AG08395 (cell line): ENCODE measurements around the gene LILRA6.
"Not testable (repeated sequence)": the region's sequence is repeated elsewhere in the genome, so short reads cannot be mapped to it uniquely, and the experiment has no call there.

Source experiments
- DNase-seq: peaks from one replicate; pipeline ENCODE4 v3.0.0; 2012; ENCODE audit warnings: mixed read lengths, low spot score

Gene LILRA6

DNA sequence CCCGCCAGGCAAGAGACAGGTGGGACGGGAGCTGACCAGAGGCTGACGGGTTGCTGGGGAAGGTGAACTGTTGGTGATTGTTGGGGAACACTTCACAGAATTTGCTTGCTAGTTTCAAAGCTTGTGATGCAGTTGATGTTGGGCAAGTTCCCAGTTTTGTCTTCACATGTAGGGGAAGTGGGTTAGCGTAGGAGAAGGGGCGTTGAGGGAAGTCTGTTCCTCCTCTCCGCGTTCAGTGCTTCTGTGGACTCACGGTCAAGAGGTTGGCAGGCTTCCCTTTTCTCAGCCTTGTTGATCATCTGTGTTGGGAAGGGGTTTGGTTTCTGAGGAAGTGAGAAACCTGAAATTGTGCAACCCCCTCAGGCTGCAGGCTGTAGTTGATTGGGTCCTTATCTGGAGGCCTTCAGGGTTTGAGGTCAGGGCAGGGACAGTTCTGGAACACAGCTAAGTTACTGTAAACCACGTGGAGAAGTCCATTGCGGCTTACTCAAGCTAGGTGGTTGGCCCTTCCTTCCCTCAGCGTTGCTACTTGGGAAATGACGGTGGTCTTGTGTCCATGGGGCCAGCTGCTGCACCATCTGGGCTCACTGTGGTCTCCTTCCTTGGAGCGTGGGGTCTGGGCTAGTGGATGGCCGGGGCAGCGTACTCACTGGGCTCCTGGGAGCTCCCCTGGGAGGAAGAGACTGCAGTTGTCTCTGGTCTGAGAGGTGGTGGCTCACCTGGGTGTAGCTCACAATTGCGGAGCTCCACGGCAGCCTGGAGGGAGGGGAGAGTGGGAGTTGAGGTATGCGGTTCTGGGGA lies 34.4 kb downstream of the LILRA6 start:
- DNase-seq = no peak

DNA sequence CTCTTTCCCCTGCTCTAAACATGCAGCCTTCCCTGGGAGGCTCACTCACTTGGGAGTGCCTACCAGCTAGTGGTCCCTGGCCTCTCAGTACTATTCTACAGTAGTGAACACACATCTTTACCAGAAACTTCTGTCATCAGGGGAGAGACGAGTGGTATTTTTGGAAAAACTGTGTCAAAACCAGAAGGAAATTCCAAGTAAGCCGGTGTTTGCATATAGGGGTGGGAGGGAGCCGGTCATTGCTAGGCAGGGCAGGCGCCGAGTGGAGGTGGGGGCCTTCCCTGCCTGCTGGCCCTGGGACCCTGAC lies 35.0 kb downstream of the LILRA6 start:
- no peak for DNase-seq

DNA sequence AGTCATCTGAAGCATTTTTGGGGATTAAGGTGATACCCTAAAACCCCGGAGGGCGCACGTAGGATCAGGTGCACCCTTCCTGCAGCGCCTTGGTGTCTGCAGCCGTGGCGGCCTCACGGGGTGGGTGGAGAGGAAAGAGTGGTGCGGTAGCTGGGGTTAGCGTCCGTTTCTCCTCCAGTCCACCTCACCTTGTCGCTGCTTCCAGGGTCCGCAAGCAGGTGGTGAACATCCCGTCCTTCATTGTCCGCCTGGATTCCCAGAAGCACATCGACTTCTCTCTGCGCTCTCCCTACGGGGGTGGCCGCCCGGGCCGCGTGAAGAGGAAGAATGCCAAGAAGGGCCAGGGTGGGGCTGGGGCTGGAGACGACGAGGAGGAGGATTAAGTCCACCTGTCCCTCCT lies 35.4 kb downstream of the LILRA6 start:
- not testable (repeated sequence) for DNase-seq

DNA sequence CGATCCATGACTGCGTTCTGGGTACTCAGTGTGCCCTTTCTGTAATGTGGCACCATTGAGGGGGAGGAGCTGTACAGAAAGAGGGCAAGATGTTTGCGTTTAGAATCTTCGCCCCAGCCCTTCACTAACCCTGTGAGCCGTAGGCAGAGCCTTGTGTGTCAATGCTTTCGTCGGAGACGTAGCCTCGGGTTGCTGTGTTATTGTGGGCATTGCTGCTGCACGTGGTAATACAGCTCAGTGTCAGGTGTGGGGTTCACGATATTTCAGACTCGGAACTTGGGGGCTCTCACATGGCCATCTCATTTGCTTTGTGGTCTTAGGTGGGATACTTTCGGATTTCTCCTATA lies 35.8 kb downstream of the LILRA6 start:
- DNase-seq = no peak

DNA sequence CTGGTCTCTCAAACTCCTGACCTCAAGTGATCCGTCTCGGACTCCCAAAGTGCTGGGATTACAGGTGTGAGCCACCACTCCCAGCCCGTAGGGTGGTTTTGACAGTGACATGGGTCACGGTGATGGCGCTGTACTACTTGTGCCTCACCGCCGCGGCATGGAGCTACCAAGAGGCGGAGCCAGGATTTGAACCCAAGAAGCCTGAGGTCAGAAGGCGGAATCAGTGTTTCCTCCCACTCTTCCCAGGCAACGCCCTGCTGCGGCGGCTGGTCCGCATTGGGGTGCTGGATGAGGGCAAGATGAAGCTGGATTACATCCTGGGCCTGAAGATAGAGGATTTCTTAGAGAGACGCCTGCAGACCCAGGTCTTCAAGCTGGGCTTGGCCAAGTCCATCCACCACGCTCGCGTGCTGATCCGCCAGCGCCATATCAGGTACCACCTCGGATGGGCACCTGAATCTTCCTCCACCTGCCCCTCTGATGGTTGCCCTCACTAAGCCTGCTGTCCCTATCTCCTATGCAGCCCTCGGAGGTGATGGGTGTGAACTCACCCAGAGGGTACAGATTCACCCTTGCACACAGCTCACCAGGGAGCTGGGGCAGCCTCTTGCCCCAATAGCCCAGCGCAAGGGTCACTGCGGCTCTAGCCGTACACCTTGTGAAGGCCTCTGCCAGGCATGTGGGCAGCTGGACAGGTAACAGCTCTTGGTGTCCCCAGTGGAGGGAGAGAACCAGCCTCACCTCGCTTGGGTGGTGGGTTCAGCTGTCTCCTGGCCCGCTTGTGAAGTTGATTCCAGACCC lies 36.4 kb downstream of the LILRA6 start:
- DNase-seq = no peak

DNA sequence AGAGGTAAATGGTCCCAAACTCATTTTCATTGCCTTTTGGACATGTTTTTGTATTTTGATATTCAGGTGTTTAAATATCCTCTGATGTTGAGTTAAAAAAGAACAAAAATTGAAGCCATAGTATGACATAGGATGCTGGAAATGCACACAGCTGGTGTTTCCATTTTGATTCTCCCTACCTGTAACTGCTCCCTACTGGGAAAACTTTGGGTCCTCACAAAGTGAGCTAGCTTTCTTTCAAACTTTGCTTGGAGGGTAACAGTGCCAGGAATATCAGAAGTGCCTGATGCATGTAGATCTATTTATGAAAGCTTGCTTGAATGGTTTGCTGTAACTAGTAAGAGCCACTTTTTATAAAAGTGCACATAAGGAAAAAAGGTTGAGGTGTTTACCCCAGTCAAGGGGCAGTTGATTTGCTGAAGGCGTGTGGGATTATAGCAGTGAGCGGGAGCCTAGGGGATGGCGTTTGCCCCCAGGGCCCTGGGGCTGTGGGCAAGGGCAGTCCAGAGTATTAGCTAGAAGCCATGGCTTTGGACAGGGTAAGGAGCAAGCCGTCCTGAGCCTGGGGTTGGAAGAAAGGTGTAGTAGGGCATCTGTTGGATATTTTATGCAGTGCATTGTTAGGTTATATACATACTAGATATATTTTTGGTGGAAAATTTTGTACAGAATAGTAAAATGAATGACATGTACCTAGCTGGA lies 37.7 kb downstream of the LILRA6 start:
- no peak for DNase-seq

DNA sequence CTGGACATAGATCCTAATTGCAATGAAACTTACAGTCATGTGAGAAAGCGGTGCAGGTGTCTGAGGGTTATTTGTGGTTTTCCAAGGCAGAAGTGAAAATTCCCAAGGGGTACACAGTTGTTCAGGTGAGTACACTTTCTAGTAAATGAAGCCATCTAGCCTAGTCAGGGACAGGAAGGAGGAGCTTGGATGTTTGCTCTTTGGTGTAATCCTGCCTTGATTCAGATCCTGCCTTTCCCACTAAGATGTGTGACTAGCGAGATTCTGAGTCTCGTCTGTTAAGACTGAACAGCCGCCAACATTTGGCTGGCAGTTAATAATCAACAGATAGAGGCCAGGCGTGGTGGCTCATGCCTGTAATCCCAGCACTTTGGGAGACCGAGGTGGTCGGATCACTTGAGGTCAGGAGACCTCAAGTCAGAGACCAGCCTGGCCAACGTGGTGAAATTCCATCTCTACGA lies 39.4 kb downstream of the LILRA6 start:
- DNase-seq = no peak

DNA sequence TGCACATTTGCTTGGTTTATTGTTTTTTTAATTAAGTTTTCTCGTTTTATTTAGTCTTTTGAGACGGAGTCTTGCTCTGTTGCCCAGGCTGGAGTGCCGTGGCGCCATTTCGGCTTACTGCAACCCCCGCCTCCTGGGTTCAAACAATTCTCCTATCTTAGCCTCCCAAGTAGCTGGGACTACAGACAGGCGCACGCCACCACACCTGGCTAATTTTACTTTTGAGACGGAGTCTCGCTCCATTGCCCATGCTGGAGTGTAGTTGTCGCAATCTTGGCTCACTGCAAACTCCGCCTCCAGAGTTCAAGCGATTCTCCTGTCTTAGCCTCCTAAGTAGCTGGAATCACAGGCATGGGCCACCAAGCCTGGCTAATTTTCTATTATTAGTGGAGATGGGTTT lies 40.6 kb downstream of the LILRA6 start:
- no peak for DNase-seq

DNA sequence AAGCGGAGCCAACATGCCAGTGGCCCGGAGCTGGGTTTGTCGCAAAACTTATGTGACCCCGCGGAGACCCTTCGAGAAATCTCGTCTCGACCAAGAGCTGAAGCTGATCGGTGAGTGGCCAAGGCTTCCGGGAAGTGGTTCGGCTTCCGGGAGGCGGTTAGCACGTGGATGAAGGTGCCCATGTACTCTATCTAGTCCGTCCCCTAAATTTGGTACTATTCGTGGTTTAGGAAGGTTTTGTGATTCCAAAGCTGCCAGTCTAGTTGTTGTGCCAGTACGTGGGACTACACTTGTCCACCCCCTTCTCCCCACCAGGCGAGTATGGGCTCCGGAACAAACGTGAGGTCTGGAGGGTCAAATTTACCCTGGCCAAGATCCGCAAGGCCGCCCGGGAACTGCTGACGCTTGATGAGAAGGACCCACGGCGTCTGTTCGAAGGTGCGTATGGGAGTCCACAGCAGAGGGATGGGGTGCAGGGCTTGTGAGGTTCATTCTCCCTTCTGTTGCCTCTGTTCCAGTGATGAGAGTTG lies 41.4 kb downstream of the LILRA6 start:
- DNase-seq = no peak

DNA sequence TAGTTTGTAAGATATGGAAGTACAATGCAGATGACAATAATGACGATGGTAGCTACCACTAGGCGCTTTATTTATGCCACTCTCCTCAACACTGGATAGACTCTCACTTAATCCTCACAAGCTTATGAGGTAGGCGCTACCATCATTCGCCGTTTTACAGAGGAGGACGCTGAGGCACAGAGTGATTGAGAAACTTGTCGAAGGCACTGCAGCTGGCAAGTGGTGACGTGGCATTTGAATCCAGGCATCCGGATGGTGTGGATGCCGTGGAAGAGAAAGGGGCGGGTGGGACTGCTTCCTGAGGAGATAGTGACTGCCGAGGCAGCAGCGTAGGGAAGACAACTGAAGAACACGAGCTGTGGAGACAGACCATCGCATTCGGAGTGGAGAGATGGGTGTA lies 43.2 kb downstream of the LILRA6 start:
- no peak for DNase-seq

DNA sequence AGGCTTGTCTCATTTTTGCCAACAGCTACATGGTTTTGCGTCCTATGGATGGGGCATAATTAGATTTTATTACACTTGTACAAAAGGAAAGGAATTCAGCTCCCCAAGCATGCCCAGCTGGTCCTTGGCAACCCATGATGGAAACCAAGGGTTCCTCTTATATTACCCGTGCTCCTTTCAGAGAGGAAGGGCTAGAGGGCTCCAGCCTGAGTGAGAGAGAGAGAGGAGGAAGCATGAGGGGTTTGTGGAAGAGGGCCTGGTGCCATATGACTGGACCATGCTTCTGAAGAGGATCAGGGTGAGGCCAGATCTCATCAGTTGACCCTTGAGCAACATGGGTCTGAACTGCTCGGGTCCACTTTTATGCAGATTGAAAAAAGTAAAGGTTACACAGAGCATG lies 45.5 kb downstream of the LILRA6 start:
- no peak for DNase-seq

DNA sequence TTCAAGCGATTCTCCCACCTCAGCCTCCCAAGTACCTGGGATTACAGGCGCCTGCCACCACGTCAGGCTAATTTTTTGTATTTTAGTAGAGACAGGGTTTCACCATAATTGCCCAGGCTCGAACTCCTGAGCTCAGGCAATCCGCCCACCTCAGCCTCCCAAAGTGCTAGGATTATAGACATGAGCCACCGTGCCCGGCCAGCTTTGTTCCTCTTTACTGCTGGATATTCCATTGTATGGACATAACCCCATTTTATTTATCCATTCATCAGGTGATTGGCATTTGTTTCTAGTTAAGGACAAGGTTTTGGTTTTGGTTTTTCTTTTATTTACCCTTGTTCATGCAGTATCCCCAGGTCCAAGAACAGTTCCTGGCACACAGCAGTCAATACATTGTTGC lies 46.1 kb downstream of the LILRA6 start:
- no peak for DNase-seq

DNA sequence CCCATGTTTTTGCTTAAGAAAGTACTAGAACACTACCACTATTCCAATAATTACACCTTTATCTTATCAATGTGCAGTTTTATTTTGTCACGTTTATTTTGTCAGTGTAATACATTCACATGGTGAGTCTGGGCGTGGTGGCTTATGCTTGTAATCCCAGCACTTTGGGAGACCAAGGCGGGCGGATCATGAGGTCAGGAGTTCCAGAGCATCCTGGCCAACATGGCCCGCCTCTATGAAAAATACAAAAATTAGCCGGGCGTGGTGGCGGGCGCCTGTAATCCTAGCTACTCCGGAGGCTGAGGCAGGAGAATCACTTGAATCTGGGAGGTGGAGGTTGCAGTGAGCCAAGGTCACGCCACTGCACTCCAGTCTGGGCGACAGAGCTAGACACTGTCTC lies 48.1 kb downstream of the LILRA6 start:
- DNase-seq = not testable (repeated sequence)

DNA sequence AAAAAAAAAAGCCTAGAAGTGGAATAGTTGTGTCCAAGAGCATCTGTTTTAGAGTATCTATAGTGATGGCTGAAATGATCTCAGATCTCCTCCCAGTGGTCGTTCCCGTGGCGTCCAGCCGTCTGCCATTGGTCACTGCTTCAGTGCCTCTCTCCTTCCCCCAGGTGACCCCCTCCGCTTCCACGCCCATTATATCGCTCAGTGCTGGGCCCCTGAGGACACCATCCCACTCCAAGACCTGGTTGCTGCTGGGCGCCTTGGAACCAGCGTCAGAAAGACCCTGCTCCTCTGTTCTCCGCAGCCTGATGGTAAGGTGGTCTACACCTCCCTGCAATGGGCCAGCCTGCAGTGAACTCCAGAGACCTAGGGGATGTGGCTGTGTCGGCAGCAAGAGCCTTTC lies 49.6 kb downstream of the LILRA6 start:
- DNase-seq = no peak

DNA sequence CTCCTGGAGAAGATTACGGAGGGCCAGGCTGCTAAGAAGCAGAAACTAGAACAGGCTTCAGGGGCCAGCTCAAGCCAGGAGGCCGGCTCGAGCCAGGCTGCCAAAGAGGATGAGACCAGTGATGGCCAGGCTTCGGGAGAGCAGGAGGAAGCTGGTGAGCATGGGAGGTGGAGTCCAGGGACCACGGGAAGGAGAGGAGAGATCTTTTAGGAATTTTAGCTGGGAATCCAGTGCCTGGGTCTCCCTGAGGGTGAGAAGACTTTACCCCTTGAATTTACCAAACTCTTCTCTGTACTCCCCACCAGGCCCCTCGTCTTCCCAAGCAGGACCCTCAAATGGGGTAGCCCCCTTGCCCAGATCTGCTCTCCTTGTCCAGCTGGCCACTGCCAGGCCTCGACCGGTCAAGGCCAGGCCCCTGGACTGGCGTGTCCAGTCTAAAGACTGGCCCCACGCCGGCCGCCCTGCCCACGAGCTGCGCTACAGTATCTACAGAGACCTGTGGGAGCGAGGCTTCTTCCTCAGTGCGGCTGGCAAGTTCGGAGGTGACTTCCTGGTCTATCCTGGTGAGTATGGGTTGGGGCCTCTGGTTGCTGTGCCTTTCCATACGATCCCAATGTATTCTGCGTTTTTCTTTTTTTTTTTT lies 50.7 kb downstream of the LILRA6 start:
- DNase-seq = no peak

DNA sequence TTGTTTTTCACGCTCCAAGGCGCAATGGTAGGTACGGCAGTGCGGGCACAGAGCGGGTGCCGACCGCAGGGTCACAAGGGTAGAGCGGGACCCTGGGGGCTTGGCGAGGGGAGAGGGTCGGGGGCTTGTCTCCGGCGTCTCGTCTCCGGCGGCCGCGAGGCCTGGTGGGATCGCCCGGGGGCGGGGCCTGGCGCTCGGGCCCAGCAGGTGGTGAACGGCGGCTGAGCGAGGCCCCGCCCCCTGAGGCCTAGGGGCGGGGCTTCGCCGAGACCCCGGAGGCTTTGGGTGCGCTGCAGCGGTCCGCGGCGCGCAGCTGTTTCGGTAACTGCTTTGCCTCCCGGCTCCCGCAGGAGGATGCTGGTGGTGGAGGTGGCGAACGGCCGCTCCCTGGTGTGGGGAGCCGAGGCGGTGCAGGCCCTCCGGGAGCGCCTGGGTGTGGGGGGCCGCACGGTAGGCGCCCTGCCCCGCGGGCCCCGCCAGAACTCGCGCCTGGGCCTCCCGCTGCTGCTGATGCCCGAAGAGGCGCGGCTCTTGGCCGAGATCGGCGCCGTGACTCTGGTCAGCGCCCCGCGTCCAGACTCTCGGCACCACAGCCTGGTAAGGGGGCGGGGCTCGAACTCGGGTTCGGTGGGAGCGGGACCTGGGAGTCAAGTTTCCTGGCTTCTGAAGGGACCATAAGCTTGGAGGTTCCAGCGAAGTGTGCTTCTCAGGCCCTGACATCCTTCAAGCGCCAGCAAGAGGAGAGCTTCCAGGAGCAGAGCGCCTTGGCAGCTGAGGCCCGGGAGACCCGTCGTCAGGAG lies 51.4 kb downstream of the LILRA6 start, which contains the start of gene TSEN34:
Gene TSEN34 (plus strand): TSS at position 298 of the 800 bp plus-strand sequence. CDS start 57 bp downstream, at position 355.
- DNase-seq = peak; percentile 76

DNA sequence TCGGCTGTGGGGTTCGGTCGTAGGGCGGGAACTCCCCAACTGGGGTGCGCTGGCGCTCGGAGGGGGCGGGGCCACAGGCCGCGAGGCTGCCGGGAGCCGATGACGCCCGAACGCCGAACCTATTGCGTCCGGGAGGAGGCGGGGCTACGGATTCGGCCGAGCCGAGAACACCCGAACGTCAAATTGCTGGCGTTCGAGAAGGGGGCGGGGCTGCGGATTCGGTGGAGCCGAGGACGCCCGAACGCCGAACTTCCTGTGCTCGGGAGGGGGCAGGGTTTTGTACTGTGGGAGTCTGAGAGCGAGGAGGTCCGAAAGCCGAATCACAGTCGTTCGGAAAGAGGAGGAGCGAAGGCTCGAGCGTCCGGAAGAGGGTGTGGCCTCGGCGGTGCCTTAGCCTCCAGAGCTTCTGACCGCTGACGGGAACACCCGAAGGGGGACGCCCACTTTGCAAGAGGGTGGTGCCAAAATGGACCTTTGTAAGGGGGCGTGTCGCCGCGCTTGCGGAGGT lies 52.0 kb downstream of the LILRA6 start:
- DNase-seq = peak; percentile 91

DNA sequence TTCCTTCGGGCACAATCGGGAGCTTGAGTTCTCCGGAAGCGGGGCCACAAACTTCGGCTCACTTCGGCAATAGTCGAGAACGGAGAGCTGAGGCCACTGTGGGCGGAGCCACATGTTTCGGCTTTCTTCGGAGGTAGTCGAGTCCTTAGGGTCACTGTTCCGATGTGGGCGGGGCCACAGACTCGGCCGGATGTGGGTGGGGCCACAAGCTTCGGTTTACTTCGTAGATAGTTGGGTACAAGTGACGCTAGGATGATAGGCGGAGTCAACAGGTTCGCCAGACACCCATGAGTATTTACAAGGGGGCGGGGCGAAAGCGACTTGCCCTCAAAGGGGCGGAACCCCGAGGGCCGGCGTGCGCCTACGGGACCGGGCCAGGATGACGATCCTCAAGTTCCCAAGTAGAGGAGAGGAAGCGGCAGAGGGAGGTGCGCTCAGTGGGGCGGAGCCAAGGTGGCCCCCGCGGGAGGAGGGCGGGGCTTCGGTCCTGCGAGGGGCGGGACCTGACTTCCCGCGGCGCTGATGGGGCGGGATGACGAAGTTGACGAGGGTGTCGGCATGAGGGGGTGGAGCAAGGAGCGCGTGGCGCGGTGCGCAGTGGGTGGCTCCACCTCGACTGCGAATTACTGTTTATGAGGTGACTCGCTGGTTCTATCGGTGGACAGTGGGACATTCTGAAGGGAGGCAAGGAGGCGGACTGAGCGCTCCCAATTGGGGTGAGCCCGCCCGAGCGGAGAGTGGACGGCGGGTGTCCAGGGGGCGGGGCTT lies 52.7 kb downstream of the LILRA6 start:
- DNase-seq = peak; percentile 97

DNA sequence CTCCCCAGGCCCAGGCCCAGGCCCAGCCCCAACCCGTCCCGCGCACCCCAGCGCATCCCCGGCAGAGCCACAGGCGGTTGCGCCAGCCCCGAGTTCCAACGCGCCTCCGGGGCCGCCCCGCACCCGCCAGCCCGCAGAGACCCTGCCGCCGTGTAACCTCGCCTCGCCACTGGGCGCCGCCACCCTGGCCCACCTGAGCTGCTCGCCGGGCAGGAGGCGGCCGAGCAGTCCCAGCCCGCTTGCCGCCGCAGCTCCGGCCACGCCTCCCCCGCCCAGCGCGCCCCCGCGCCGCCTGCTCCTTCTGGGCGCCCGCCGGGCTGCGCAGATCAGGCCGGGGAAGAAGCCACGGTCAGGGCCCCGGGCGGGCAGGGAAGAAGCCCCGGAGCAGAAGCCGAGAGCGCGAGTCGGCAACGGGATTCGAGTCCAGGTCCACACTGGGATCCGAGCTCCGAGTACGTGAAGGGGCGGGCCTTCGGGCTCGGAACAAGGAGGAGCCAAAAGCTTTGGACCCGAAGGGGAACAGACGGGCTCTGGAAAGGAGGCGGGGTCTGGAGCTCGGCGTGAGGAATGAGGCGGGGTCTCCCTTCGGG lies 53.4 kb downstream of the LILRA6 start, which contains the start of gene MBOAT7:
Gene MBOAT7 (minus strand): TSS at position 436 of the 590 bp plus-strand sequence. CDS start 1,072 bp downstream, outside the sequence.
- DNase-seq = no peak
